ENCODE measurements around the gene ESRRA. TPM values are rescaled to one million over a fixed set of nuclear protein-coding genes. Genes with fewer than 3 reads are reported as not detected.
A peak's percentile ranks its signal among the peaks of the same experiment; 100 is the strongest.

Gene ESRRA
- total RNA-seq, 6 donors from 2014 or later: 42.7 to 109 (median 80.6) TPM

- no peaks in the 10 kb centered on the region for H3K9me3 ChIP-seq
- peaks cover 29 to 41% (median 34%) of the 10 kb centered on the region in 4 donors for H3K4me1 ChIP-seq
- no peaks in the 10 kb centered on the region for H3K27me3 ChIP-seq
- peak overlapping the region; percentile 96 to 98 (median 96) for H3K27ac ChIP-seq
- ATAC-seq (ENCODE audit: low FRiP score in 2 of 2) (peak; percentile 93 to 96), DNase-seq (peak; percentile 98 to 99)
- H3K4me3 ChIP-seq: peak overlapping the region; percentile 75 to 92 (median 80)
- TF ChIP-seq POLR2AphosphoS5 (IDR thresholded peaks at IDR 0.05) (peak; percentile 96 to 98), POLR2A (IDR thresholded peaks at IDR 0.05) (peak in 3 of 4 donors; percentile 42 to 74 (median 64)), CTCF (IDR thresholded peaks at IDR 0.05) (peak in 5 of 6 experiments; percentile 13 to 32 (median 26)), EP300 (IDR thresholded peaks at IDR 0.05) (peak in 2 of 4 donors; percentile 63 to 69)
- H3K36me3 ChIP-seq: peaks cover 0 to 25% (median 22%) of the 10 kb centered on the region in 4 donors
- WGBS, 2 donors: 0% methylated on average over 8 to 36 of the region's 58 CpGs
These were observed 35.6 kb upstream of the ESRRA start for GRCh38 chr11:64269540-64270220.

GRCh38 chr11:64275031-64275800 lies 30.1 kb upstream of the ESRRA start:
- H3K4me1 ChIP-seq: peaks cover 7 to 29% (median 13%) of the 10 kb centered on the region in 4 donors
- H3K9me3 ChIP-seq: no peaks in the 10 kb centered on the region
- no peak overlapping the region for H3K4me3 ChIP-seq
- 88 to 92% methylated on average over 11 to 15 of the region's 15 CpGs for WGBS, 2 donors
- peaks cover 0 to 32% (median 17%) of the 10 kb centered on the region in 4 donors for H3K36me3 ChIP-seq
- H3K27me3 ChIP-seq: no peaks in the 10 kb centered on the region
- H3K27ac ChIP-seq: peak overlapping the region in 1 of 4 donors; percentile 30
- ATAC-seq (ENCODE audit: low FRiP score in 2 of 2) (no peak), DNase-seq (no peak)
- TF ChIP-seq POLR2AphosphoS5 (IDR thresholded peaks at IDR 0.05) (no peak), POLR2A (IDR thresholded peaks at IDR 0.05) (no peak), EP300 (IDR thresholded peaks at IDR 0.05) (no peak), CTCF (IDR thresholded peaks at IDR 0.05) (no peak)

GRCh38 chr11:64275841-64276240 lies 29.5 kb upstream of the ESRRA start:
- no peaks in the 10 kb centered on the region for H3K27me3 ChIP-seq
- no peaks in the 10 kb centered on the region for H3K9me3 ChIP-seq
- ATAC-seq (ENCODE audit: low FRiP score in 2 of 2) (no peak), DNase-seq (no peak)
- peaks cover 7 to 25% (median 13%) of the 10 kb centered on the region in 4 donors for H3K4me1 ChIP-seq
- H3K36me3 ChIP-seq: peaks cover 0 to 32% (median 17%) of the 10 kb centered on the region in 4 donors
- TF ChIP-seq POLR2AphosphoS5 (IDR thresholded peaks at IDR 0.05) (no peak), EP300 (IDR thresholded peaks at IDR 0.05) (no peak), CTCF (IDR thresholded peaks at IDR 0.05) (no peak), POLR2A (IDR thresholded peaks at IDR 0.05) (no peak)
- H3K27ac ChIP-seq: peak overlapping the region in 1 of 4 donors; percentile 30
- WGBS, 2 donors: 83 to 97% methylated on average over 2 of the region's 2 CpGs
- H3K4me3 ChIP-seq: no peak overlapping the region

GRCh38 chr11:64276653-64277431 lies 28.5 kb upstream of the ESRRA start:
- no peak for DNase-seq
- no peak for TF ChIP-seq EP300 (IDR thresholded peaks at IDR 0.05)
- no peak for TF ChIP-seq CTCF (IDR thresholded peaks at IDR 0.05)
- no peak for TF ChIP-seq POLR2A (IDR thresholded peaks at IDR 0.05)
- Histone ChIP-seq H3K4me3 (no peak overlapping the region), H3K27me3 (no peaks in the 10 kb centered on the region), H3K27ac (no peak overlapping the region), H3K4me1 (peaks cover 4 to 21% (median 10%) of the 10 kb centered on the region in 4 donors), H3K9me3 (no peaks in the 10 kb centered on the region), H3K36me3 (peaks cover 0 to 35% (median 20%) of the 10 kb centered on the region in 4 donors)
- peak; percentile 11 to 43 for ATAC-seq (ENCODE audit: low FRiP score in 2 of 2)
- WGBS, 2 donors: 76 to 82% methylated on average over 10 to 17 of the region's 17 CpGs
